Kidney (tissue), 14 donors: ENCODE data around the gene RPIA. TPM values are rescaled to one million over a fixed set of nuclear protein-coding genes. Genes with fewer than 3 reads are reported as not detected.

Experiments used
- DNase-seq, 5 donors: peaks; one replicate each; pipeline ENCODE4 v3.0.0-alpha.2; 2013 to 2020
- FAIRE-seq: peaks from 2 replicates; lab custom pipeline; 2012; peaks lifted over from hg19 to GRCh38; lab: Jason Lieb, UNC
- H3K27ac ChIP-seq, 2 donors: one replicate each; pipeline ENCODE4 v1.7.0; 2013; ENCODE audit warnings: low read depth in 2 of 2, low read length in 2 of 2, inconsistent platforms in 1 of 2
- H3K27me3 ChIP-seq: one replicate; pipeline ENCODE4 v1.7.1; 2013; ENCODE audit warnings: low read length, inconsistent platforms; ENCODE audit not compliant: control insufficient read depth, insufficient read depth
- H3K36me3 ChIP-seq, 3 donors: one replicate each; pipeline versions ENCODE4 v1.7.0 to v1.7.1; 2013; ENCODE audit warnings: low read length in 3 of 3, control low read depth in 1 of 3, inconsistent platforms in 1 of 3; ENCODE audit not compliant: insufficient read depth in 3 of 3, control insufficient read depth in 2 of 3
- H3K4me1 ChIP-seq, 3 donors: one replicate each; pipeline versions ENCODE4 v1.7.0 to v1.7.1; 2013; ENCODE audit warnings: low read length in 3 of 3, inconsistent platforms in 1 of 3, low read depth in 1 of 3; ENCODE audit not compliant: control insufficient read depth in 2 of 3, insufficient read depth in 2 of 3
- H3K4me3 ChIP-seq, 3 donors: one replicate each; pipeline versions ENCODE4 v1.7.0 to v1.8.1; 2013; ENCODE audit warnings: low read length in 3 of 3, control low read depth in 1 of 3, inconsistent platforms in 1 of 3
- H3K9ac ChIP-seq, 3 donors: one replicate each; pipeline versions ENCODE4 v1.7.0 to v1.7.1; 2013; ENCODE audit warnings: low read length in 3 of 3, control low read depth in 1 of 3, inconsistent platforms in 1 of 3
- H3K9me3 ChIP-seq, 3 donors: one replicate each; pipeline versions ENCODE4 v1.7.0 to v1.7.1; 2013; ENCODE audit warnings: low read length in 3 of 3, control low read depth in 1 of 3, inconsistent platforms in 1 of 3; ENCODE audit not compliant: control insufficient read depth in 2 of 3, insufficient read depth in 1 of 3
- intact Hi-C: fragments of 100-400 bp; cut with DNase I; formaldehyde crosslinking; loops from one replicate; pipeline ENCODE4 v1.11.1; 2022
- polyA plus RNA-seq: library from polyadenylated mRNA; stranded (reverse); fragments of 350-450 nt; fragmentation: Illumina TruSeq; extraction: RNeasy Lipid Tissue Mini Kit (QIAGEN cat#74804); gene quantifications from one replicate; pipeline ENCODE4 v1.2.3, GENCODE V29; 2014; ENCODE audit warnings: low read depth, low replicate concordance; ENCODE audit not compliant: insufficient read depth
- total RNA-seq: library from RNA; stranded (reverse); fragmentation: NEBNext Ultra II Directional; extraction: Animal tissue kit (Norgen Biotek cat#: 25700); gene quantifications from one replicate; pipeline ENCODE4 v1.2.1, GENCODE V29; 2021
- TF ChIP-seq, protein P1 (sequence below): IDR thresholded peaks from 3 replicates; pipeline ENCODE4 v1.5.1; 2012; ENCODE audit warnings: mild to moderate bottlenecking, moderate library complexity, borderline replicate concordance; ENCODE audit not compliant: insufficient read depth; ENCODE audit errors: extremely low read depth
- donor health status: control.
- donor health status: control.
- donor health status: control.
- donor health status: control.
- donor health status: control.
- donor health status: DM: yes; HTN: yes; CAD: no.
- donor health status: Normal renal cell carcinoma (clear cell type).

Gene RPIA
- total and polyA plus RNA-seq, 2 donors from 2014 or later: 11.4 to 15.7 TPM

DNA sequence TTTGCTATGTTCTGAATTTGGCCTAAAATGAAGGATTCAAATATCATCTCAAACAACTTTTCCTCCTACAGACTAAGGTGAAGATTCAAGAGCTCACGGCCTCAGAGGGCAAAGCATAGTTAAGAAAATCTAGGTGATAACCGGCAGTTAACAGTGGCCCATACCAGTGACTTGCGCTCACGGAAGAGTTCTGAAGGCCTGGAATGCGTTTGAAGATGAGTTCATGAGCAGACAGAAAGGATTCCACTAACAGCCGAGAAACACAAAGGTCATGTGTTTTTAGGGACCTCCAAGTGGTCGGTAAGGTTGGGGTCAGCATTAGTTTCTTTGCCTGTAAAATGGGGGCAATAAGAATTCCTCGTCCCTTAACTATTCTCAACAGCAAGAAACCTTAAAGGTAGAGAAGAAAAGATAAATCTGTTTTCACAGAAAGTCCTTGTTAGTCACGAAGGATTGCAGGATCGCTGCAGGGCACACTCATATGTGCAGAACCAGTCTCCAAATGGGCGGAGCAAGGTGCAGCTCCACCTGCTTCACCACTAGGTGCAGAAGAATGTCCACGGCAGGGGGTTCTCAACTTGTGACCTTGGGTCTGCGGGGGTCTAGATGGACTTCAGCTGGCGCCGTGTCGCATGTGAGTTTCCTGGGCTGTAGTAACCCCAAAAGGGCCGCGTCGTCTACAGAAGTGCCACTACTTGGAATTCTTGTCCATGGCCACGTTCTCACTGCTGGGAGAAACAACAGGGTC lies 708 bp upstream of the RPIA start:
- Histone ChIP-seq H3K27me3 (no peaks in the 10 kb centered on the region), H3K27ac (peak overlapping the region; percentile 13 to 76), H3K9me3 (no peaks in the 10 kb centered on the region), H3K4me1 (peaks cover 6 to 15% (median 6%) of the 10 kb centered on the region in 3 donors), H3K36me3 (no peaks in the 10 kb centered on the region), H3K4me3 (peak overlapping the region; percentile 71 to 100 (median 98)), H3K9ac (peak overlapping the region; percentile 41 to 97 (median 61))
- peak in 3 of 5 donors; percentile 60 to 78 (median 77) for DNase-seq
- intact Hi-C loops: no loop called here
- no peak for FAIRE-seq
- TF ChIP-seq, protein P1, sequence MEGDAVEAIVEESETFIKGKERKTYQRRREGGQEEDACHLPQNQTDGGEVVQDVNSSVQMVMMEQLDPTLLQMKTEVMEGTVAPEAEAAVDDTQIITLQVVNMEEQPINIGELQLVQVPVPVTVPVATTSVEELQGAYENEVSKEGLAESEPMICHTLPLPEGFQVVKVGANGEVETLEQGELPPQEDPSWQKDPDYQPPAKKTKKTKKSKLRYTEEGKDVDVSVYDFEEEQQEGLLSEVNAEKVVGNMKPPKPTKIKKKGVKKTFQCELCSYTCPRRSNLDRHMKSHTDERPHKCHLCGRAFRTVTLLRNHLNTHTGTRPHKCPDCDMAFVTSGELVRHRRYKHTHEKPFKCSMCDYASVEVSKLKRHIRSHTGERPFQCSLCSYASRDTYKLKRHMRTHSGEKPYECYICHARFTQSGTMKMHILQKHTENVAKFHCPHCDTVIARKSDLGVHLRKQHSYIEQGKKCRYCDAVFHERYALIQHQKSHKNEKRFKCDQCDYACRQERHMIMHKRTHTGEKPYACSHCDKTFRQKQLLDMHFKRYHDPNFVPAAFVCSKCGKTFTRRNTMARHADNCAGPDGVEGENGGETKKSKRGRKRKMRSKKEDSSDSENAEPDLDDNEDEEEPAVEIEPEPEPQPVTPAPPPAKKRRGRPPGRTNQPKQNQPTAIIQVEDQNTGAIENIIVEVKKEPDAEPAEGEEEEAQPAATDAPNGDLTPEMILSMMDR: peak; percentile 26

DNA sequence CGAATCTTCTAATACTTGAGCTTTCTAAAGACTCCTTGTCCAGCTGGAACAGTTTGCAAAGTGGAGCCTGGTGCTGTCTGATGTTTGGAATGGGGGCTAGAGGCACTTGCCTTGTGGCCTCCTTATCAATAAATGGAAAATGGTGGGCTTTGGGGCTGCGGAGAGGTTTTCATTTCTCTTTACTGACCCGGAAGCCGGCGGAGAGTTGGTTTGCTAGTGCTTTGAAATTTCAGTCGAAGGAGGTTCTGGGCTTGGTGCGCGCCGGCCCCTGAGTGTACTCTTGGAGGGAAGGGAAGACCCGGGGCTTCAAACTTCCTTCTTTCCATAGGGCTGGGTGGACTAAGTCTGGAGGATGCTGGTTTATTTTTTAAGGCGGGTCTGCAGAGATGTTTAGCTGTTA lies 714 bp downstream of the RPIA start:
- peak in 4 of 5 donors; percentile 24 to 65 (median 47) for DNase-seq
- H3K9me3 ChIP-seq: no peaks in the 10 kb centered on the region
- no peak for FAIRE-seq
- H3K4me3 ChIP-seq: peak overlapping the region; percentile 71 to 100 (median 82)
- peak overlapping the region; percentile 55 to 65 (median 58) for H3K9ac ChIP-seq
- intact Hi-C loops: no loop called here
- H3K4me1 ChIP-seq: peaks cover 6 to 9% (median 6%) of the 10 kb centered on the region in 3 donors
- TF ChIP-seq, protein P1: no peak
- peak overlapping the region; percentile 10 to 20 for H3K27ac ChIP-seq
- H3K27me3 ChIP-seq: no peaks in the 10 kb centered on the region
- H3K36me3 ChIP-seq: no peaks in the 10 kb centered on the region

DNA sequence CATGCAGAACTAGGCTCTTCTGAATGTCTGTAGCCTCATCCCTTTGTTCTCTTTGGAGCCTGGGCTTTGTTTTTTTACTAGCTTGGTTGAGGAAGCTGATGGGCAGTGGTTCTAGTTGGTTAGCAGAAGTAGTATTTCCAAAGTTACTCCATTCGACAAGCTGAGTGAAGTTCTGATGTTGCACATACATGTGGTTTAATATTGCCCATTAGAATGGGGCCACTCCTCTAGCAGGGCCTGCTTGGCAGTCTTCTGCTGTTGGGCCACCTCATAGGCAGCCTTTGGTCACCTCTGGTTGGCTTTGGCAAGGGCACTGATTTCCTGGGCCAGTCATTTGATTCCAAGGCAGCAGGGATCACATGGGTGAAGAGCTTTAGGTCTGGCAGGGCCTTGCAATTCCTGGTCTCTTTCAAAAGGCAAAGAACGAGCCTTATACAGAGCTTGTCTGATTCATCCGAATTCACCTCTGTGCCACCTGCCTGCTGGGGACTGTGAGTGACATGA lies 2.5 kb downstream of the RPIA start:
- no peak for FAIRE-seq
- H3K4me3 ChIP-seq: no peak overlapping the region
- no peak overlapping the region for H3K27ac ChIP-seq

More for the DNA sequence above, 2.5 kb downstream of the RPIA start:
- intact Hi-C loops: no loop called here
- TF ChIP-seq, protein P1: no peak
- no peaks in the 10 kb centered on the region for H3K36me3 ChIP-seq
- H3K9ac ChIP-seq: no peak overlapping the region
- no peaks in the 10 kb centered on the region for H3K9me3 ChIP-seq
- peaks cover 6 to 13% (median 8%) of the 10 kb centered on the region in 3 donors for H3K4me1 ChIP-seq
- H3K27me3 ChIP-seq: no peaks in the 10 kb centered on the region
- no peak for DNase-seq
